ENCODE measurements around the gene LRRC27.
"Not testable (repeated sequence)": the region's sequence is repeated elsewhere in the genome, so short reads cannot be mapped to it uniquely, and the experiment has no call there.

Gene LRRC27

GRCh38 chr10:132350391-132350790 lies 18.4 kb downstream of the LRRC27 start:
- TF ChIP-seq CTCF (conservative IDR thresholded peaks at IDR 0.05; ENCODE audit: low read length): no peak
- H3K4me3 ChIP-seq (ENCODE audit: low read length): no peak overlapping the region
- no peak for DNase-seq (ENCODE audit: low read depth)

GRCh38 chr10:132350946-132351345 lies 19.0 kb downstream of the LRRC27 start:
- DNase-seq (ENCODE audit: low read depth): no peak
- no peak for TF ChIP-seq CTCF (conservative IDR thresholded peaks at IDR 0.05; ENCODE audit: low read length)

GRCh38 chr10:132351611-132352010 lies 19.6 kb downstream of the LRRC27 start:
- no peak for TF ChIP-seq CTCF (conservative IDR thresholded peaks at IDR 0.05; ENCODE audit: low read length)
- DNase-seq (ENCODE audit: low read depth): no peak
- H3K4me3 ChIP-seq (ENCODE audit: low read length): no peak overlapping the region

More at GRCh38 chr10:132350946-132351345, 19.0 kb downstream of the LRRC27 start:
- no peak overlapping the region for H3K4me3 ChIP-seq (ENCODE audit: low read length)

GRCh38 chr10:132352462-132353308 lies 20.7 kb downstream of the LRRC27 start:
- peak; percentile 76 for TF ChIP-seq CTCF (conservative IDR thresholded peaks at IDR 0.05; ENCODE audit: low read length)
- DNase-seq (ENCODE audit: low read depth): peak; percentile 49

GRCh38 chr10:132353456-132354355 lies 21.7 kb downstream of the LRRC27 start:
- H3K4me3 ChIP-seq (ENCODE audit: low read length): no peak overlapping the region
- TF ChIP-seq CTCF (conservative IDR thresholded peaks at IDR 0.05; ENCODE audit: low read length): no peak
- no peak for DNase-seq (ENCODE audit: low read depth)

More at GRCh38 chr10:132352462-132353308, 20.7 kb downstream of the LRRC27 start:
- H3K4me3 ChIP-seq (ENCODE audit: low read length): not testable (repeated sequence)

GRCh38 chr10:132354356-132355094 lies 22.5 kb downstream of the LRRC27 start:
- H3K4me3 ChIP-seq (ENCODE audit: low read length): no peak overlapping the region
- TF ChIP-seq CTCF (conservative IDR thresholded peaks at IDR 0.05; ENCODE audit: low read length): no peak
- DNase-seq (ENCODE audit: low read depth): no peak
